ENCODE data around the gene POU5F1. TPM values are rescaled to one million over a fixed set of nuclear protein-coding genes. Genes with fewer than 3 reads are reported as not detected.
"Not testable (repeated sequence)": the region's sequence is repeated elsewhere in the genome, so short reads cannot be mapped to it uniquely, and the experiment has no call there.

POU5F1 gene
- total RNA-seq, 2 experiments from 2014 or later: not detected

- intact Hi-C loops (cut with DNase I, micrococcal nuclease): loop anchor here (1.0 to 5.0 kb wide), 6 partner anchors 40 to 170 kb away; partner anchors contain the start of genes HLA-B (in 2 of the 2), HLA-C (in 2 of the 2), CCHCR1 (in 1 of the 2) and TCF19 (in 1 of the 2)
- peaks cover 41% of the 10 kb centered on the region for H3K36me3 Mint-ChIP-seq (ENCODE audit: low read depth)
- H3K4me3 ChIP-seq (ENCODE audit: low read length): peak overlapping the region; percentile 71
- H3K27ac Mint-ChIP-seq: peak overlapping the region; percentile 93
- H3K27me3 Mint-ChIP-seq: no peaks in the 10 kb centered on the region
- H3K4me1 Mint-ChIP-seq (ENCODE audit: low read depth): peaks cover 65% of the 10 kb centered on the region
- H3K9me3 ChIP-seq (ENCODE audit: control insufficient read depth in 1 of 2, insufficient read depth in 1 of 2, low read length in 2 of 2): no peaks in the 10 kb centered on the region
- peaks cover 19% of the 10 kb centered on the region for H3K36me3 ChIP-seq (ENCODE audit: insufficient read depth, low read length)
- ATAC-seq (ENCODE audit: poor library complexity) (peak; percentile 76), DNase-seq (peak; percentile 91 to 98 (median 92))
- peak overlapping the region; percentile 97 to 100 for H3K27ac ChIP-seq (ENCODE audit: low read depth in 1 of 2, low read length in 2 of 2)
- TF ChIP-seq CTCF (IDR thresholded peaks at IDR 0.05): no peak
- H3K9me3 Mint-ChIP-seq: no peaks in the 10 kb centered on the region
- POLR2A ChIA-PET: interaction anchor here (0.7 to 5.3 kb wide), 48 partner anchors 8 to 1774 kb away, joined by 3 to 101 read pairs (median 5); partner anchors contain the start of genes CCHCR1, DDX39B, GPSM3 and HLA-B
- H3K4me3 Mint-ChIP-seq: peak overlapping the region; percentile 97
- CTCF ChIA-PET: interaction anchor here (0.6 to 7.3 kb wide), 29 partner anchors 8 to 206 kb away, joined by 3 to 97 read pairs (median 4); partner anchors contain the start of gene MICA
- H3K27me3 ChIP-seq (ENCODE audit: control insufficient read depth in 1 of 2, insufficient read depth in 2 of 2, low read length in 2 of 2): no peaks in the 10 kb centered on the region
- peaks cover 60% of the 10 kb centered on the region for H3K4me1 ChIP-seq (ENCODE audit: insufficient read depth, low read length)
Measured at GRCh38 chr6:31197559-31198305, 27.2 kb upstream of the POU5F1 start.

- H3K4me3 ChIP-seq (ENCODE audit: low read length): peak overlapping the region; percentile 71
- Mint-ChIP-seq H3K4me3 (peak overlapping the region; percentile 97), H3K27ac (peak overlapping the region; percentile 93), H3K36me3 (ENCODE audit: low read depth) (peaks cover 39% of the 10 kb centered on the region), H3K4me1 (ENCODE audit: low read depth) (peaks cover 55% of the 10 kb centered on the region)
- POLR2A ChIA-PET: interaction anchor here (0.8 to 5.3 kb wide), 31 partner anchors 12 to 639 kb away, joined by 3 to 101 read pairs (median 6); partner anchors contain the start of genes CCHCR1, DDX39B, HLA-B and HLA-C
- H3K27me3 ChIP-seq (ENCODE audit: control insufficient read depth in 1 of 2, insufficient read depth in 2 of 2, low read length in 2 of 2); H3K9me3 Mint-ChIP-seq; H3K27me3 Mint-ChIP-seq; ATAC-seq (ENCODE audit: poor library complexity); H3K9me3 ChIP-seq (ENCODE audit: control insufficient read depth in 1 of 2, insufficient read depth in 1 of 2, low read length in 2 of 2): not testable (repeated sequence)
- peak overlapping the region; percentile 97 to 100 for H3K27ac ChIP-seq (ENCODE audit: low read depth in 1 of 2, low read length in 2 of 2)
- intact Hi-C loops (cut with DNase I, micrococcal nuclease): loop anchor here (1.0 to 5.0 kb wide), 5 partner anchors 39 to 171 kb away; partner anchors contain the start of genes HLA-C (in 2 of the 2), CCHCR1 (in 1 of the 2), HLA-B (in 1 of the 2) and TCF19 (in 1 of the 2)
- CTCF ChIA-PET: interaction anchor here (0.8 to 7.3 kb wide), 22 partner anchors 9 to 207 kb away, joined by 3 to 97 read pairs (median 5); partner anchors contain the start of gene MICA
- peak in 1 of 14 experiments; percentile 36 for DNase-seq
- peaks cover 47% of the 10 kb centered on the region for H3K4me1 ChIP-seq (ENCODE audit: insufficient read depth, low read length)
- peaks cover 17% of the 10 kb centered on the region for H3K36me3 ChIP-seq (ENCODE audit: insufficient read depth, low read length)
Measured at GRCh38 chr6:31196251-31197022, 26.0 kb upstream of the POU5F1 start.

GRCh38 chr6:31195308-31195979 lies 25.0 kb upstream of the POU5F1 start:
- Mint-ChIP-seq H3K36me3 (ENCODE audit: low read depth) (peaks cover 34% of the 10 kb centered on the region), H3K27ac (peak overlapping the region; percentile 93), H3K4me3 (peak overlapping the region; percentile 97), H3K4me1 (ENCODE audit: low read depth) (peaks cover 50% of the 10 kb centered on the region)
- not testable (repeated sequence) for H3K4me3 ChIP-seq (ENCODE audit: low read length); H3K9me3 ChIP-seq (ENCODE audit: control insufficient read depth in 1 of 2, insufficient read depth in 1 of 2, low read length in 2 of 2); ATAC-seq (ENCODE audit: poor library complexity); H3K27me3 Mint-ChIP-seq; H3K27ac ChIP-seq (ENCODE audit: low read depth in 1 of 2, low read length in 2 of 2); H3K9me3 Mint-ChIP-seq; H3K27me3 ChIP-seq (ENCODE audit: control insufficient read depth in 1 of 2, insufficient read depth in 2 of 2, low read length in 2 of 2)
- peak in 1 of 14 experiments; percentile 28 for DNase-seq
- CTCF ChIA-PET: interaction anchor here (1.9 to 7.3 kb wide), 2 partner anchors 58 to 172 kb away, joined by 6 to 97 read pairs; no protein-coding TSS in a partner anchor
- POLR2A ChIA-PET: interaction anchor here (3.1 to 4.3 kb wide), 2 partner anchors 158 to 171 kb away, joined by 52 to 101 read pairs; no protein-coding TSS in a partner anchor
- peaks cover 11% of the 10 kb centered on the region for H3K36me3 ChIP-seq (ENCODE audit: insufficient read depth, low read length)
- intact Hi-C loops (cut with DNase I, micrococcal nuclease): loop anchor here in 1 of 2 experiments (5.0 kb wide), 1 partner anchor 38 kb away; the partner anchor contains the start of genes CCHCR1 and TCF19
- peaks cover 37% of the 10 kb centered on the region for H3K4me1 ChIP-seq (ENCODE audit: insufficient read depth, low read length)

All from CD4-positive, alpha-beta T cell (primary cell).